AG09319 (cell line): ENCODE data around the gene NLRP2B.
"Not testable (repeated sequence)": the region's sequence is repeated elsewhere in the genome, so short reads cannot be mapped to it uniquely, and the experiment has no call there.

Experiments used
- DNase-seq: peaks from one replicate; pipeline ENCODE4 v3.0.0-alpha.2; 2010; ENCODE audit warnings: low read depth; ENCODE audit errors: extremely low read depth
- TF ChIP-seq, protein P1 (sequence below): IDR thresholded peaks from 2 replicates; pipeline ENCODE4 v1.5.1; 2011; ENCODE audit warnings: low read depth, mild to moderate bottlenecking, inconsistent platforms, low read length, moderate library complexity

Gene NLRP2B

DNA sequence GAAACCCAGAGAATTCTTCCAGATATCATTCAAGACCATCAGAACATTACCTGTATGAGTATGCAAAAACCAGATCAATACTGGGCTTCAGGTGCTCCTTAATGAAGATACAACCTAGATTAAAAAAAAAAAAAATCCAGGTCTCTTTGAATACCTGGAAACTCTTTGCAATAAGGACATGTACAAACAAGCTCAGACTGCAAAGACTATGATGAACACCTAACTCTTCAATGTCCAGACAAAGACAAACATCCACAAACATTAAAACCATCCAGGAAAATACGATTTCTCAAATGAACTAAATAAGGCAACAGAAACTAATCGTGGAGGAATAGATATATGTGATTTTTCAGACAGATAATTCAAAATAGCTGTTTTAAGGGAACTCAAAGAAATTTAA lies 38.7 kb downstream of the NLRP2B start:
- no peak for DNase-seq
- TF ChIP-seq, protein P1, sequence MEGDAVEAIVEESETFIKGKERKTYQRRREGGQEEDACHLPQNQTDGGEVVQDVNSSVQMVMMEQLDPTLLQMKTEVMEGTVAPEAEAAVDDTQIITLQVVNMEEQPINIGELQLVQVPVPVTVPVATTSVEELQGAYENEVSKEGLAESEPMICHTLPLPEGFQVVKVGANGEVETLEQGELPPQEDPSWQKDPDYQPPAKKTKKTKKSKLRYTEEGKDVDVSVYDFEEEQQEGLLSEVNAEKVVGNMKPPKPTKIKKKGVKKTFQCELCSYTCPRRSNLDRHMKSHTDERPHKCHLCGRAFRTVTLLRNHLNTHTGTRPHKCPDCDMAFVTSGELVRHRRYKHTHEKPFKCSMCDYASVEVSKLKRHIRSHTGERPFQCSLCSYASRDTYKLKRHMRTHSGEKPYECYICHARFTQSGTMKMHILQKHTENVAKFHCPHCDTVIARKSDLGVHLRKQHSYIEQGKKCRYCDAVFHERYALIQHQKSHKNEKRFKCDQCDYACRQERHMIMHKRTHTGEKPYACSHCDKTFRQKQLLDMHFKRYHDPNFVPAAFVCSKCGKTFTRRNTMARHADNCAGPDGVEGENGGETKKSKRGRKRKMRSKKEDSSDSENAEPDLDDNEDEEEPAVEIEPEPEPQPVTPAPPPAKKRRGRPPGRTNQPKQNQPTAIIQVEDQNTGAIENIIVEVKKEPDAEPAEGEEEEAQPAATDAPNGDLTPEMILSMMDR: no peak

DNA sequence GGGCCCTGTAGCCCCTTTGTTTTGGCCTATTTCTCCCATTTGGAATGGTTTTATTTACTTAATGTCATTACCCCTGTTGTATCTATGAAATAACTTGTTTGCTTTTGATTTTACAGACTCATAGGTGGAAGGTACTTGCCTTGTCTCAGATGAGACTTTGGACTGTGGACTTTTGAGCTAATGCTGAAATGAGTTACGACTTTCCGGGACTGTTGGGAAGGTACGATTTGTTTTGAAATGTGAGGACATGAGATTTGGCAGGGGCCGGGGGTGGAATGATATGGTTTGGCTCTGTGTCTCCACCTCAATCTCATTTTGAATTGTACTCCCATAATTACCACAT lies 39.4 kb downstream of the NLRP2B start:
- TF ChIP-seq, protein P1: no peak
- DNase-seq: no peak

DNA sequence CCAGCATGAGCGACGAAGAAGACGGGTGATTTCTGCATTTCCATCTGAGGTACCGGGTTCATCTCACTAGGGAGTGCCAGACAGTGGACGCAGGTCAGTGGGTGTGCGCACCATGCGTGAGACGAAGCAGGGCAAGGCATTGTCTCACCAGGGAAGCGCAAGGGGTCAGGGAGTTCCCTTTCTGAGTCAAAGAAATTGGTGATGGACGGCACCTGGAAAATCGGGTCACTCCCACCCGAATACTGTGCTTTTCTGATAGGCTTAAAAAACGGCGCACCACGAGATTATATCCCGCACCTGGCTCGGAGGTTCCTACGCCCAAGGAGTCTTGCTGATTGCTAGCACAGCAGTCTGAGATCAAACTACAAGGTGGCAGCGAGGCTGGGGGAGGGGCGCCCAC lies 50.6 kb downstream of the NLRP2B start:
- not testable (repeated sequence) for DNase-seq
